ENCODE measurements around the gene NUP210.

NUP210 gene

GRCh38 chr3:13346481-13347389, 73.4 kb downstream of the NUP210 start:
- DNase-seq = no peak

DNA sequence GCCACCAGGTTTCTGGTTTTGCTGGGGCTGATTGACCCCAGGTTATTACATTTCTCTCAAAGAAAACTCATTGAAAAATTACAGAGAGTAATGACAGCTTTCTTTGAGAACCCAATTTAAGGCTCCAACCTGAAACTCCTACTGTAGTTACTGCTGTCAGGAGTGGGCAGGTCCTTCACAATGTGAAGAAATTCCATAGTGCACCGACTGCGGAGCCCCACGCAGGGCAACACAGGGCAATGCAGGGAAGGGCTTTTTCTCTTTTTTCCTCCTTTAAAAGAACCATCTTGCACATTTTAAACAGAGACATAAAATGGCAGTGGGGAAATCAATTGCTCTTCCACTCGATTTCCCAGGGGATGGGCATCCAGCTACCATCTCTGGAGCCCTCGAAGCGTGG, 74.3 kb downstream of the NUP210 start:
- no peak for DNase-seq

GRCh38 chr3:13345284-13345683, 74.8 kb downstream of the NUP210 start:
- DNase-seq = no peak

DNA sequence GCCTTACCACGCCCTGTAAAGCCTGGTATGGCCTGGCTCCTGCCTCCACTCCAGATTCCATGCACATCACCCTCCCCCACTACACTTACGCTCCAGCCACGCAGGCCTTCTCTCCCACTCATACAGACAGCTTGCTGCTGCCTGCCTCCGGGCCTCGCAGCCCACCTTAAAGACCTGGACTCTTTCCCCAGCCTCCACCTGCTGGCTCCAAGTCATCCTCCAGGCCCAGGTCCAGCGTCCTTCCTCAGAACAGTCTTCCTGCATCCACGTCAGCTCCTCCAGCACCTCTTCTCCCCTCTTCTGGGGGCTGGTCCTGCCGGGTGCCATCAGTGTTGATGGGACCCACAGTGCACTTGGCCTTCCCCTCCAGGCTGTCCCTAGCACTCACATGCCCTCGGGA, 75.5 kb downstream of the NUP210 start:
- no peak for DNase-seq

DNA sequence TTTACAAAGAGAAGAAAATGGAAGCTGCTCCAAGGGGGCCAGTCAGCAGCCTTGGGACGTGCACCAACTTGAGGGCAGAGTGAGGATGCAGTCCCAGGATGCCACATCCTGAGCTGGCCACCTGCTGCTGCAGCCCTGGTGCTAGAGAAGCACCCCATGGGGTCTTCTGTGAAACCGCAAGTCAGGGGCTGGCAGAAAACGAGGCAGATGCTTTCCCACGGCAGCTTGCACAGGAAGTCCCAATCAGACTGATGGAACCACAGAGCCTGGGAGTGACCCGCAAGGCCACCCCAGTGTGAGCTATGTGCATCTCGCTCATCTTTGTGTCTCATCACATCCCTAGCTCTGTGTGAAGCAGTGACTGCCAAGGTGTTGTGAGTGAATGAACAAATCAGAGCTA, 76.5 kb downstream of the NUP210 start:
- no peak for DNase-seq

GRCh38 chr3:13341229-13341905, 78.8 kb downstream of the NUP210 start:
- no peak for DNase-seq

DNA sequence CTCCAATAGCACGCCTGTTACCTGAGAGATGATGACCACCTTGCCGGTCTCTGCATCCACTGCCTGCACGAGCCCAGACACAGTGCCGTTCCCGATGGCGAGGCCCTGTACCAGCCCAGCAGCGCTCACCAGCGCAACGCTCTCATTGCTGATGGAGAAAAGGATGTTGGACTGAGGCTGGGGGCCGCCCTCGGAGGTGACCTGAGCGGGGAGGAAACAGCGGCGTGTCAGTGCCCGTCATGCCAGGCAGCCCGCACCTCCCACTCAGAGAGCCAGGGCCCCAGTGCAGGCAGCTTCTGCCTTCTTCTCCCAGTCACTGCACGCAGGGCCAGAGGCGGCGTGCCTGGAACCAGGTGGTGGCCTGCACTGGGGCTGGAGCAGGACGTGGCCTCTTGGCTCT, 80.3 kb downstream of the NUP210 start:
- DNase-seq = no peak

DNA sequence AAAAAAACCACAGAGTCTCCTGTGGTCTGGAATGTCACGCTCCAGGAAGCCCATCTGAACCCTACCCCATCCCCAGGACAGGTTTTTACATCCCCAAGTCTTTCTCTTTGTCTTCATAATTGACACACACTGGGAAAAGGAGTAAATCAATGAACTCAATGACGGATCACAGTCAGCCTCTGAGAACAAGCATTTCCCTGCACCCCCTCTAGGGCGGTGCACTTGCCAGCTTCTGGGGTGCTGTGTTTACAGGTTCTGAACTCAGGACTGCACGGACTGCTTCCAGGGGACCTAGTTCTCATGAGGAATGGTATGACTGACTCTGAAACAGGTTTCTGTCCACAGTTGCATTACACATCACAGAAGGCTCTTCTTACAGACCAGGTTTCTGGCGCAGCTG, 81.1 kb downstream of the NUP210 start:
- no peak for DNase-seq

DNA sequence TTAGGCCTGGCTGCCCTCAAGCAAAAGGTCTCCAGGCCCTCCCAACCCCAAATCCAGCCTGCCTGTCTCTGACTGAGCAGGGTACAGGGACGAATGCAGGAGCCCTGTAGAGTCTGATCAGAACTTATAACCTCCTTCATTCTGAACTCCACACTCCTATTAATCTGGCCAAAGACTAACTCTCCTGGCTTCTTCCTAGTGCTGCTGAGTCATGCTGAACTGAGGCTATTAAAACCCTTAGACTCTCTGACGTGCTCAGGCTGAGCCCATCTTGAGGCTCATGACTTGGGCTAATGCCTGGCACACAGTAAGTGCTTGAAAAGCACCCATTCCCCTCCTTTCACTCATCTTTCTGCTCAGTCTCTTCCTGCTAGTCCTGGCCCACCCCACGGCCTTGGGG, 81.9 kb downstream of the NUP210 start:
- no peak for DNase-seq

GRCh38 chr3:13336592-13336991, 83.5 kb downstream of the NUP210 start:
- no peak for DNase-seq

DNA sequence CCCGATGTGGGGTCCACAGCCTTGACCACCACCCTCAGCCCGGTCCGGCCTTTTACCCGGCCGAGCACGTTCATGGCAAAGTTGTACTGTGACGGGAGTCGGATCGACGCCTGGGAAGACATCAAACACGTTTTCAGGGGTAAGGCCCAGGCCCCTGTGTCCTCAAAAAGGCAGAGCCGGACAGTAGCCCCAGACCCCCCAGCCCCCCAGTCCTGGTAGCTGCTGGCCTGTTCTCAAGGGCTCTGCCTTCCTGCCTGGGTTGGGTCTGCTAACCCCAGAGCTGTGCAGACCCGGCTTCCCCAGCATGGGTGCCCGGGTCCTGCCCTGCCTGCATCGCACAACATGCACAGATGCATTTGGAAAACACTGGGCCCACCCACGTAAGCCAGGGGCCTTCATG, 84.6 kb downstream of the NUP210 start:
- DNase-seq = no peak

DNA sequence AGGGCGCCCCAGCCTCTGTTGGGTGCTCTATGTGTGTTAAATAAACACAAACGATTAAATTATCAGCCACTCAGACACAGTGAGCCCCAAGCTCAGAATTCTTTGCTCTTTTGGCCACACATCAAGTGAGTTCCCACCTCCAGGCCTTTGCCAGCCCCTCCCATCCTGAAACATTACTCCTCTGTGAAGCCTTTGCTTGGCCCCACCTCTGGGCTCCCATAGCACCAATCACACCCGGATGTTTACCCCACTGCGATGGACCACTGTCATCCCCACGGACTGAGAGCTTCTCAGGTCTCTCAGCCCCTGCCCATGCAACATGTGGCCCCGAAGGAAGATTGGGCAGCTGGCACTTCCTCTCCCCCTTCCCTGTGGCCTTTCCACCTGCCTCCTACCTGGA, 85.1 kb downstream of the NUP210 start:
- no peak for DNase-seq

GRCh38 chr3:13333236-13333897, 86.8 kb downstream of the NUP210 start:
- DNase-seq = no peak

GRCh38 chr3:13332740-13333139, 87.4 kb downstream of the NUP210 start:
- DNase-seq = no peak

GRCh38 chr3:13332158-13332557, 88.0 kb downstream of the NUP210 start:
- no peak for DNase-seq

- DNase-seq = no peak
These were observed 90.4 kb downstream of the NUP210 start for GRCh38 chr3:13329746-13330145.

DNA sequence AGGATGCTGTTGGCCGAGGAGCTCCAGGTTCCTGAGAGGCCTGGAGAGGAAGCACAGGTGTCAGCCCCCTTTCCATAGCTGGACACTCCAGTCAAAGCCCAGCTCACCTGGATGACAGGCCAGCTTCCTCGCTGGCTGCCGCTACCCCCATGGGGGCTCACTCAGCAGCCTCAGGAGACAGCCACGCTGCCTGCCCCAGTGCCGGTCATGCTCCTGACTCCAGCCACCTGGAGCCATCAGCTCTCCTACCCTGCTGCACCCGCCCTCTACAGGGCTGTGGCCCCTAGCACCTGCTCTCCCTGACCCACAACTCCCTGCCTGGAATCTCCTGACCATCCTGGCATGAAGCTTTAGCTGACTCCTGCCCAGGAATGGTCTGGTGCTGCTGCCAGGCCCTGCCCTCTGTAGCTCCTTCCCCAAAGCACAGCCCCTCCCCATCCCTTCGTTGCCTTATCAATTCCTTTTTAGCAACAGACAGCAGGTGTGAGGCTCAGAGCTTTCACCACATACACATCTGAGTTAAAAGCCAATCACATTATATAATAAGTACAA, 94.2 kb downstream of the NUP210 start:
- no peak for DNase-seq

DNA sequence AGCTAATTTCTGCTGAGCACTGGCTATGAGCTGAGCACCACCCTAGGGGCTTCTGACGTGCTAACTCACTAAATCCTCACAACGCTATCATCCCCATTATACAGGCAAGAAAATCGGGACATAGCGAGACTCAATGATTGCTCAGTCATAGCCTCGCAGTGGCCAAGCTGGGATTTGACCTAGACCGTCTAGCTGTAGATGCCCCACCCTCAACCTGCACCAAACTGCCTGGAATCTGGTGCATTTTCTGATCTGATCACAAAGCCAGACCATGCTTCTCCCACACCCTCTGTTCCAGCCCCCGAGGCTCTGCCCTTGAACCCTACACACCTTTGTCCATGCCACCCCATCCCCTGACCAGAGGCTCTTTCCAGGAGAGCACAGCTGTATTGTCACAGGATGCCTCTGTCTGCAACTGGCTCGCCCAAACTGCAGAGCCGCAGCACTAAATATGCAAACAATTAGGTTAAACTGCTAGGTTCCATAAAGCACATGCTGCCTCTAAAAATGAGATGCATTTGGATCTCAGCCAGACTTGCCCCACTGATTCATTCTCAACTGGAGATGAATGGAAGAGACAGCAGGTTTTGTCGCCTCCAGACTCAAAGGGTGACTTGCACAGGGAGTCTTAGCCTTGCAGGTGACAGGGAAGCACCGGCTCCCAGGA, 95.2 kb downstream of the NUP210 start:
- no peak for DNase-seq

DNA sequence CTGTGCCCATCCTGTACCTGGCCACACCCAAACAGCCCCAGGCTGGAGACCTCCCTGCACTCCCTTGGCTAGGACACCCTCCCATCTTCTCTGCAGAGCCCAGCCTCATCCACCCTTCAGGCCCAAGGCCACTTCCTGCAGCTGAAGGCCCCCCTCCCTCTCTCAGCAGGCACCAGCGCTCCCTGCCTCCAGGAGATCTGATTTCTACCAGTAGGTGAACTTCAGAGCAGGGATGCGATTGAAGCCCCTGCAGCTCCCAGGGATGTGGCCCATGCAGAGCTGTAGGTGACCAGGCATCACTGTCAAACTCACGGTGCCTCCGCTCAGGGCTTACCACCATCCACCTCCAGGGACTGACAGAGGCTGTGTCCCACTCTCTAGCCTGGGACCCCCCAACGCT, 96.3 kb downstream of the NUP210 start:
- DNase-seq = no peak

DNA sequence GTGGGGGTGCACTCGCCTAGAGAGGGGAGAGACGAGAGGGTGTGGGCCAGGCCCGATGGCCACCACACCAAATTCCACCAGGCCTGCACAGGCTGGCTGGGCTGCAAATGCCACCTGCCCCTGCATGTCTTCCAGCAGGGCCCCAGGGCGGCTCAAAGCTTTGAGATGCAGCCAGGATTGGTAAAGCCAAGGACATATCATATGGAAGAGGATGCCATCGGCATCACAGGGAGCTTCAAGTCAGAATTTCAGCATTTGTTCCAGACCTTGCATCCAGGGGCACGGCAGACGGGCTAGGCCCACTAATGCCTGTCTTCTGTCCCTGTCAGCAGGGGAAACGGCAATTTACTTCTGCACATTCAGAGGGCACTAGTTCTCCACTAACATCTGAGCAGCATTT, 97.8 kb downstream of the NUP210 start:
- no peak for DNase-seq

DNA sequence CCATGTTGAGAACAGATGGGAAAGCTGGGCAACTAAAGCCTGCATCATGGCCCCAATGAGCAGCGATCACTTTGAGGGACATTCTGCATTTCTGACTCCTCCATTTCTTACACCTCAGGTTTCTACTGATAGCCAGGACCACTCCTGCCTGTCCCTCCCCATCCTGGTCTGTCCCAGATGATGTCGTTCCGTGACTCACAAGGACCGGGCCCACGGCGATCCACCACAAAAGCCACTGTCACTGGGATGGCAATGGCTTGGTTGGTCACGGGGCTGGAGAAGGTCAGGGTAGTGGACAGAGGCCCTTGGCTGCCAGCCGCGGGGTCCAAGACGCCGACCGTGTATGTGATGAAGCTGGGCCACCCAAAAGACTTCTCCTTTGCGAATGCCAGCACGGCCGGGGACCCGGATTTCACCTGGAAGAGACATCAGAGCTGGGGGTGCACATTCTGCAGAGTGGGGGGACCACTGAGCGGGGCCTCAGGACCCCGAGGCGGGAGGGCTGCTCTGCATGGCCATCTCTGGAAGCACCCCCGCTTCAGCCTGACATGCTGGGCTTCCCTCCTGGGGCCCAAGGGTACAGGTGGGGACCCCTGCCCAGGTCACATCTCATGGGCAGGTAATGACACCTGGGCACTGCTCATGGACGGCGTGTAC, 100.4 kb downstream of the NUP210 start:
- no peak for DNase-seq

Measured in DMS 273 treated with DMSO at 0.1 percent for 48 hours (cell line).